ENCODE measurements around the gene MPIG6B.
"Not testable (repeated sequence)": the region's sequence is repeated elsewhere in the genome, so short reads cannot be mapped to it uniquely, and the experiment has no call there.

Gene MPIG6B

GRCh38 chr6:31691078-31691463 lies 32.1 kb upstream of the MPIG6B start:
- Mint-ChIP-seq H3K36me3 (peaks cover 54% of the 10 kb centered on the region), H3K27ac (no peak overlapping the region), H3K9me3 (no peaks in the 10 kb centered on the region), H3K4me3 (no peak overlapping the region), H3K4me1 (peaks cover 28% of the 10 kb centered on the region), H3K27me3 (no peaks in the 10 kb centered on the region)
- ATAC-seq: no peak

- Mint-ChIP-seq H3K27me3 (no peaks in the 10 kb centered on the region), H3K4me1 (peaks cover 28% of the 10 kb centered on the region), H3K27ac (no peak overlapping the region), H3K9me3 (no peaks in the 10 kb centered on the region), H3K4me3 (no peak overlapping the region), H3K36me3 (peaks cover 54% of the 10 kb centered on the region)
- no peak for ATAC-seq
Measured at GRCh38 chr6:31691564-31692108, 31.5 kb upstream of the MPIG6B start.

GRCh38 chr6:31692353-31692752 lies 30.8 kb upstream of the MPIG6B start:
- no peaks in the 10 kb centered on the region for H3K9me3 Mint-ChIP-seq
- ATAC-seq: no peak
- H3K4me1 Mint-ChIP-seq: peaks cover 30% of the 10 kb centered on the region
- peaks cover 57% of the 10 kb centered on the region for H3K36me3 Mint-ChIP-seq
- H3K27ac Mint-ChIP-seq: no peak overlapping the region
- no peak overlapping the region for H3K4me3 Mint-ChIP-seq
- no peaks in the 10 kb centered on the region for H3K27me3 Mint-ChIP-seq

GRCh38 chr6:31692886-31693285 lies 30.3 kb upstream of the MPIG6B start:
- H3K4me3 Mint-ChIP-seq: no peak overlapping the region
- no peaks in the 10 kb centered on the region for H3K9me3 Mint-ChIP-seq
- H3K36me3 Mint-ChIP-seq: peaks cover 57% of the 10 kb centered on the region
- no peak for ATAC-seq
- peaks cover 35% of the 10 kb centered on the region for H3K4me1 Mint-ChIP-seq
- H3K27ac Mint-ChIP-seq: no peak overlapping the region
- H3K27me3 Mint-ChIP-seq: no peaks in the 10 kb centered on the region

- Mint-ChIP-seq H3K27me3 (no peaks in the 10 kb centered on the region), H3K27ac (no peak overlapping the region), H3K36me3 (peaks cover 55% of the 10 kb centered on the region), H3K4me3 (no peak overlapping the region), H3K4me1 (peaks cover 37% of the 10 kb centered on the region), H3K9me3 (no peaks in the 10 kb centered on the region)
- ATAC-seq: no peak
Measured at GRCh38 chr6:31693535-31693934, 29.6 kb upstream of the MPIG6B start.

DNA sequence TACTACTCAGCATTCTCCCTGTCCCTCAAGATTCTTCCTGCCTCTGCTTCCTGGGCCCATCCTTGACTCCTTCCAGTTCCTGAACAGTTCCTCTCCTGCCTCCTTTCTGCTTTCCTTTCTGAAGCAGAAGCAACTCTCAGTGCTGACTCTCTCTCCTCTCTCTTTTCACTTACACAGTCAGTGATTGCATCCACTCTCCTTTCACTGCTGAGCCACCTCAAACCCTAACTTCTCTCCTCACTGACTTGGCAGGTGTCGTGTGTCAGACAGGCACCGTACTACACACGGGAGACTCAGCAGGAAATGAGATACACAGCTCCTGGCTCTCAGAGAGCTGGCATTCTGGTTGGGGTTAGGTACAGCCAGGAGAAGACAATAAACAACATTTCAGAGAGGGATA lies 25.6 kb upstream of the MPIG6B start:
- Mint-ChIP-seq H3K9me3 (no peaks in the 10 kb centered on the region), H3K36me3 (peaks cover 24% of the 10 kb centered on the region), H3K27ac (peak overlapping the region; percentile 23), H3K27me3 (no peaks in the 10 kb centered on the region), H3K4me1 (peaks cover 33% of the 10 kb centered on the region), H3K4me3 (no peak overlapping the region)
- no peak for ATAC-seq

- H3K9me3 Mint-ChIP-seq: no peaks in the 10 kb centered on the region
- H3K36me3 Mint-ChIP-seq: peaks cover 17% of the 10 kb centered on the region
- no peaks in the 10 kb centered on the region for H3K27me3 Mint-ChIP-seq
- H3K27ac Mint-ChIP-seq: peak overlapping the region; percentile 96
- no peak overlapping the region for H3K4me3 Mint-ChIP-seq
- ATAC-seq: no peak
- peaks cover 30% of the 10 kb centered on the region for H3K4me1 Mint-ChIP-seq
Measured at GRCh38 chr6:31700740-31701401, 22.3 kb upstream of the MPIG6B start.

DNA sequence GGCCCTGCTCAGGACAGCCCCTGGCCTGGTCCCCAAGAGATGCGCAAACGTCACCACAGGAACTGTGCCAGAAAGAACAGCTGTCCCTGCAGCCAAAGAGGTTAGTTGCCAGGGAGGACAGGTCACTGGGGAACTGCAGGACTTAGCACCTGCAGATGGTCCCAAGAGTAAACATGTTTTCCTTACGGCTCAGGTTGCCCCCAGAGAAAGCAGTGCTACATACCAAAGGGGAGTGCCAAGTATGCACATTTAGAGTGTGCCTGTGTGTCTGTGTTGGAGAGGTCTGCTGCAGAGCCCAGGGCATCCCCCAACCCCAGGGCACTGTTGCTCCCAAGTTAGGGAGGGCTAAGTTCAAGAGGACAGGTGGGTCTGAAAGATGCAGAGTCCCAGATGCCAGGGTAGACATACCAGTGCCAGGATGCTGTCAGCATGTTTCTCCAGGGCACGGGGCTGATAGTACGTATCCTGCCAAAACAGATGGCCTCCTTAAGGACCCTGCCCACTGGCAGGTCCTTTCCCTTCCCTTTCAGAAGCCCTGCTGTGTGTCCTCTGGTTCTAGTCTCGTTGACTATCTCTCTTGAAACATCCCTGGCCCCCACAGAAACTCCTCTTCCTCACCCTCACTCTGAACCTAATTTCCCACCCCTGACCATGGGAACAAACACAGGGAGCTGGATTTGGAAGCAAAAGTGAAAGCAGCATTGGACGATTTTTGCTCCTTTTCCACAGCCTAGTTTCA lies 21.3 kb upstream of the MPIG6B start:
- Mint-ChIP-seq H3K9me3 (no peaks in the 10 kb centered on the region), H3K36me3 (peaks cover 10% of the 10 kb centered on the region), H3K4me3 (peak overlapping the region; percentile 100), H3K4me1 (peaks cover 30% of the 10 kb centered on the region), H3K27me3 (no peaks in the 10 kb centered on the region), H3K27ac (peak overlapping the region; percentile 96)
- no peak for ATAC-seq

DNA sequence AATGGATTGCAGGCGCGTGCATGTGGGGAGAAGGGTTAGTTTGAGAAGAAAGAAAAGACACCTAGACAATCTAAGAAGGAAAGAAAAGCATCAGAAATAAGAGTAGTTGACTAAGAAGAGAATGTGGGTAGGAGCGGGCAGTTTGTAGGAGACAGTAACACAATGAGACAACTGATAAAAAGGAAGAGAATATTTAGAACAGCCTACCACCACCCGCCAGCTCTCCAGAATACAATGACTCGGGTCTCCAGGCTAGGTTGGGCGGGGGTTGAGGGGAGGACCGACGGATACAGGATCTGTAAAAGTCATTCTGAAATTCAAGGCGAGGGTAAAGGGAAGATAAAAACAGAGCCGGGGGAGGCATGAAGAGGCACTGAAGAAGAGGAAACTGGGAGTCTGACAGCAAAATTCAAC lies 20.8 kb upstream of the MPIG6B start:
- Mint-ChIP-seq H3K4me1 (peaks cover 27% of the 10 kb centered on the region), H3K27ac (peak overlapping the region; percentile 96), H3K36me3 (peaks cover 5% of the 10 kb centered on the region), H3K27me3 (no peaks in the 10 kb centered on the region), H3K9me3 (no peaks in the 10 kb centered on the region), H3K4me3 (peak overlapping the region; percentile 100)
- ATAC-seq: peak; percentile 4

DNA sequence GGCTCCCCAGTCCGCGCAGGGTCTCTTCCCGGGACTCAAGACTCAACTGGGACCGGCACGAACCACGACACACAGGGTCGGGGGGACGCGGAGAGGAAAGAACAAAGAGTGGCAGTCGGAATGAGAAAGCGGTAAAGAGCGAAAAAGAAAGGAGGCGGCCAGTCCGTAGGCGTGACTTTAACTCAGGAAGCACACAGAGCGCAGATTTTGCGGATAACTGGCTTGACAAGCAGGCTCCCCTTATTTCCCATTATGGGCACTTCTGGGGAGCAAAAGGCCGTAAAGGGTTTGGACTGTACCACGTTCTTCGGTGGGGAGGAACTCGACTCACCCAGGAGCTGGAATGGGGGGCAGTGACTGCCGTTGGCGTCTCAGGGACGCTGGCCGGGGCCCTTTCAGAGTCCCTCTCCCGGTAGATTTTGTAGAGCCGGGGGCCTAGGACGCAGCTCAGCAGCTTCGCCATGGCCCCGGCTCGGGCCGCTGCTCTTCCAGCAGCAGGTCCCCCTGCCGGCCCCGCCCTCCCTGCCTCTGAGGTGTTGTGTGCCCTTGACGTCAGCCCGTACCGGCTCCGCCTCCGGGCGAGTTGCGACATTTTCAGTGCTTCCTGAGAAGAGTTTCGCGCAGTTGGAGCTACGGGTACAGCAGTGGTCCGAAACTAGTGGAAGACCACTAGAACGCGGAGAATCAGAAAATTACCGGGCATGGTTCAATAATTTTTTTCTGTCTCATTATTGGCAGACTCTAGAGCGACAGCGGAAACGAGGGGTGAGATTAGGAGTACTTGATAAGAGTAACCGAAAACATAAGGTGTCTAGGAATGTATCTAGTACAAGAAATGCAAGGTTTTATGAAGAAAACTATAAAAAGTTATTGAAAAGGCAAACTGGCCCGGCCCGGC lies 20.1 kb upstream of the MPIG6B start, which contains the start of gene ABHD16A:
Gene ABHD16A, minus strand, starts transcription at position 506 of the 898 bp plus-strand sequence. Its CDS starts 43 bp downstream, at position 463.
- H3K27me3 Mint-ChIP-seq: no peaks in the 10 kb centered on the region
- no peaks in the 10 kb centered on the region for H3K9me3 Mint-ChIP-seq
- peak within 1 kb of the TSS; percentile 100 for H3K4me3 Mint-ChIP-seq
- peaks cover 20% of the 10 kb centered on the region for H3K4me1 Mint-ChIP-seq
- H3K36me3 Mint-ChIP-seq: no peaks in the 10 kb centered on the region
- ATAC-seq: peak; percentile 99
- H3K27ac Mint-ChIP-seq: peak within 1 kb of the TSS; percentile 96

DNA sequence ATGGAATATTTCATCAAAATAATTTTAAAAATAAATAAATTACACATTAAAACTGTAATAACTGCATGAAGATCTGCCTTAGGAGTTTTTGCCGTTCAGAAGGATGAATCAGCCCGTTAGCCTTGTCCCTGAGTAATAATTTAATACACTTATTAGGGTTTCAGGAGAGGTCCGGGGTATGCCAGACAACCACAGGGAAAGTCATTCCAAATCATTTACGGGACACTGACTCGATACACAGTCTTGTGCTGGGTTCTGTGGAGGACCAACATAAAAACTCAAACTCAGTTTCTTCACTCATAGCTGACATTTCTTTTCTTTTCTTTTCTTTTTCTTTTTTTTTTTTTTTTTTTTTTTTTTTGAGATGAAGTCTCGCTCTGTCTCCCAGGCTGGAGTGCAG lies 17.2 kb upstream of the MPIG6B start:
- Mint-ChIP-seq H3K4me3 (no peak overlapping the region), H3K27me3 (no peaks in the 10 kb centered on the region), H3K27ac (no peak overlapping the region), H3K9me3 (no peaks in the 10 kb centered on the region), H3K36me3 (no peaks in the 10 kb centered on the region), H3K4me1 (peaks cover 24% of the 10 kb centered on the region)
- no peak for ATAC-seq

- no peak for ATAC-seq
- Mint-ChIP-seq H3K4me3 (no peak within 1 kb of the TSS), H3K27me3 (no peaks in the 10 kb centered on the region), H3K9me3 (no peaks in the 10 kb centered on the region), H3K27ac (no peak within 1 kb of the TSS), H3K4me1 (peaks cover 23% of the 10 kb centered on the region), H3K36me3 (no peaks in the 10 kb centered on the region)
Measured at GRCh38 chr6:31706599-31706998, 16.6 kb upstream of the MPIG6B start, which contains the start of gene LY6G6F. LY6G6F (plus strand) TSS chr6:31706866; CDS start chr6:31706907, 41 bp downstream.

DNA sequence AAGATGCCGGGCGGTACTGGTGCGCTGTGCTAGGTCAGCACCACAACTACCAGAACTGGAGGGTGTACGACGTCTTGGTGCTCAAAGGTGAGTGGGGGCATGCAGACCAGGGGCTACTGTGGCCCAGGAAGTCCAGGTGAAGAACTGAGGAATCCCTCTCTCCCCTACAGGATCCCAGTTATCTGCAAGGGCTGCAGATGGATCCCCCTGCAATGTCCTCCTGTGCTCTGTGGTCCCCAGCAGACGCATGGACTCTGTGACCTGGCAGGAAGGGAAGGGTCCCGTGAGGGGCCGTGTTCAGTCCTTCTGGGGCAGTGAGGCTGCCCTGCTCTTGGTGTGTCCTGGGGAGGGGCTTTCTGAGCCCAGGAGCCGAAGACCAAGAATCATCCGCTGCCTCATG lies 15.5 kb upstream of the MPIG6B start:
- ATAC-seq: no peak
- no peaks in the 10 kb centered on the region for H3K27me3 Mint-ChIP-seq
- no peak overlapping the region for H3K27ac Mint-ChIP-seq
- no peaks in the 10 kb centered on the region for H3K9me3 Mint-ChIP-seq
- H3K4me1 Mint-ChIP-seq: peaks cover 23% of the 10 kb centered on the region
- no peaks in the 10 kb centered on the region for H3K36me3 Mint-ChIP-seq
- H3K4me3 Mint-ChIP-seq: no peak overlapping the region

DNA sequence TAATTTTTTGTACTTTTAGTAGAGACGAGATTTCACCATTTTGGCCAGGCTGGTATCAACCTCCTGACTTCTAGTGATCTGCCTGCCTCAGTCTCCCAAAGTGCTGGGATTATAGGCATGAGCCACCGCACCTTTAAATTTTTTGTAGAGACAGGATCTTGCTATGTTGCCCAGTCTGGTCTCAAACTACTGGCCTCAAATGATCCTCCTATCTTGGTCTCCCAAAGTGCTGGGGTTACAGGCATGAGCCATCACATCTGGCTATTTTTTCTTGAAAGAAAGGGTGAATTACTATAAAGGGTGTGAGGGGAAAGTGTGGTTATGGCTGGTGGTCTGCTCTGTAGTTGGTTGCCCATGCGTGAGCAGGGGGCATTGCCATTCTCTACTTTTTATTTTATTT lies 14.9 kb upstream of the MPIG6B start:
- H3K27me3 Mint-ChIP-seq: no peaks in the 10 kb centered on the region
- no peak overlapping the region for H3K27ac Mint-ChIP-seq
- no peaks in the 10 kb centered on the region for H3K36me3 Mint-ChIP-seq
- H3K9me3 Mint-ChIP-seq: no peaks in the 10 kb centered on the region
- no peak for ATAC-seq
- H3K4me1 Mint-ChIP-seq: peaks cover 23% of the 10 kb centered on the region
- H3K4me3 Mint-ChIP-seq: no peak overlapping the region

- peaks cover 23% of the 10 kb centered on the region for H3K4me1 Mint-ChIP-seq
- not testable (repeated sequence) for H3K27me3 Mint-ChIP-seq, H3K27ac Mint-ChIP-seq, H3K4me3 Mint-ChIP-seq, ATAC-seq, H3K9me3 Mint-ChIP-seq, H3K36me3 Mint-ChIP-seq
Measured at GRCh38 chr6:31709157-31709556, 14.0 kb upstream of the MPIG6B start.
